Choroid plexus epithelial cell (primary cell): ENCODE data around the gene SSBP4.

Experiments used
- DNase-seq: peaks from one replicate; pipeline ENCODE4 v3.0.0-alpha.2; 2010; ENCODE audit warnings: low read depth
- H3K4me3 ChIP-seq: 2 replicates; pipeline ENCODE4 v1.5.1; 2011; ENCODE audit warnings: low read depth, mild to moderate bottlenecking, control low read depth, low read length, moderate library complexity
- CTCF ChIP-seq: conservative IDR thresholded peaks from 2 replicates; pipeline ENCODE4 v1.5.1; 2011; ENCODE audit warnings: low read depth, mild to moderate bottlenecking, control low read depth, inconsistent platforms, low read length, moderate library complexity

The SSBP4 gene

GRCh38 chr19:18412610-18413239 lies 6.5 kb upstream of the SSBP4 start:
- DNase-seq, result no peak
- no peak overlapping the region for H3K4me3 ChIP-seq
- TF ChIP-seq CTCF, result peak; percentile 14

GRCh38 chr19:18414504-18415177 lies 4.6 kb upstream of the SSBP4 start:
- peak; percentile 48 for DNase-seq

DNA sequence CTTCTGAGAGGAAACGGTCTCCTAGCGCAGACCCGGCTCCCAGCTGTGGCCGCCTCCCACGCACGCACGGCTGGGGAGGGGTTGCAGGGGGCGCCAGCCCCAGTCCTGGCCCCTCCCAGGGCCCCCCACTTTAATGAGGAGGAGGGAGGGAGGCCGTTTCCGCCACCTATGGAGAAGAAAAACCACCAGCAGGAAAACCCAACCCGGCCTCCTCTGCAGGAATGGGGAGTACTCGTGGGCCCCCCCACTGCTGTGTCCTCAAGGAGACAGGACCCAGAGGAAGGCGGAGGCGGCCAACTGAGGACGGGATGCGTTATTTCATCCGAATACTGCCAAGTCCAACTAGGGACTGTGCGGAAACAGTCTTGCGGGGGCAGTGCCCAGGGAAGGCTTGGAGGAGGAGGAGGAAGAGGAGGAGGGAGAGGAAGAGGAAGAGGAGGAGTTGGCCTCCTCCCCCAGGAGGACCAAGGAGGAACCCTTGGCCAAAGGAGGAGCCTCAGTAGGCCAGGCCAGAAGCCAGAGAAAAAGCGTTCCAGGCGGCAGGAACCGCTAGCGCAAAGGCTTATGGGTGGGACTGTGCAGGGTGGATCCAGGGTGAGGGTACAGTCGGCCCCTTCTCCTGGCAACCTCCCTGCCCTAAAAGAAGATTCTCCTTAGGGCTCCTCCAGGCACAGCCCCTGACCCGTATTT lies 3.9 kb upstream of the SSBP4 start:
- peak; percentile 85 for DNase-seq
- no peak for TF ChIP-seq CTCF
- peak overlapping the region; percentile 49 for H3K4me3 ChIP-seq

More at GRCh38 chr19:18414504-18415177, 4.6 kb upstream of the SSBP4 start:
- H3K4me3 ChIP-seq, result peak overlapping the region; percentile 49
- no peak for TF ChIP-seq CTCF

DNA sequence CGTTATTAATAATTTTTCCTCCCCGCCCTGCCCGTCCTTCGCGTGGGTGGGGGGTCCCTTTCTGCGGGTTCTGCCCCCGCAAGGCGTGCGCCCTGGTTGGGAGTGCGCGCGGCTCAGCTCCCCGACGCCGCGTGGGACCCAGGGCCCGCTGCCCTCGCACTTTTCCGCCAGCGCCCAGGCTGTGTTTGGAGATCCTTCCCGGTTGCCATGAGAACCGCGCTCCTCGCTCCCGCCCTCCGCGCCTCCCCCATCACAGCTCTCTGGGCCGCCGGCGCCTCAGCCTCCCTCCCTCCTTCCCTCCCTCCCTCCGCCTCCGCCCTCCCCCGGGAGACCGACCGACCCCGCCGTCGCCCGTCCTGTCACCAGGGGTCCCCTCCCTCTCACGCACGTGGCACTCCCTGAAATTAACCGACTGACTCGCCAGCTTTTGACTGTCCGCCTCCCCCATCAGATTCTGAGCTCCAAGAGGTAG lies 2.4 kb upstream of the SSBP4 start:
- peak; percentile 94 for DNase-seq
- no peak for TF ChIP-seq CTCF
- peak overlapping the region; percentile 47 for H3K4me3 ChIP-seq

DNA sequence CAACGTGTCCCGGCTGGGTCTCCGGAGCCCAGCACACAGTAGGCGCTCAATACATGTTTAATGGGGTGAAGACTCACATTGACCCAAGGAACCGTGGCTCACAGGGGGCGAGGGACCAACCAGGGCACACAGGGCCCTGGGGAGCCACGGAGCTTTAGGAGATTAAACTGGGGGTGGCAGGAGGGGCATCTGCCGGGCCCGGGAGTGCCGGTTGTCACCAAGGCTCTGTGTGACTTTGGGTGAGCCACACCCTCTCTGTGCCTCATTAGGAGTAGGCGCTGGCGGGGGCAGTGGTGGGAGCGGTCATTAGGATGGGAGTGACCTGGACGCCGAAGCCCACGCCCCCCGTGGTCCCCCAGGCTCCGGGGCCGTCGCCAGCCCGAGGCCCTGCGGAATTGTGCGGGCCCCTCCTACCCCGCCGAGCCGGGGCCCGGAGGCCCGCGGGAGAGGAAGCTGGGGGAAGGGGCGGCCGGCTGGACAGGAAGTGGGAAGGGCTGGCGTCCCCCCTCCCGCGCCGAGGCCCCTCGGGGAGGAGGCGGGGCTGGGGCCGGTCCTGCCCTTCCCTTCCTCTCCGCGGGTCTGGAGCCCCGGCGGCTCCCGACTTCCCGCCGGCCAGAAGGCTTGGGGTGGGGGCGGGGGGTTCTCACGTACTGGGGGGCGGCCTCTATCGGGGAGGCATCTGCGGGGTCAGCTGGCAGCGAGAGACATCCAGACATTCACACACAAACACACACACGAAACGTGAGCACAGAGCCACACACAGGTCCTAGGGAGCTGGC lies 1.8 kb upstream of the SSBP4 start:
- H3K4me3 ChIP-seq, result peak overlapping the region; percentile 47
- TF ChIP-seq CTCF, result no peak
- peak; percentile 88 for DNase-seq

DNA sequence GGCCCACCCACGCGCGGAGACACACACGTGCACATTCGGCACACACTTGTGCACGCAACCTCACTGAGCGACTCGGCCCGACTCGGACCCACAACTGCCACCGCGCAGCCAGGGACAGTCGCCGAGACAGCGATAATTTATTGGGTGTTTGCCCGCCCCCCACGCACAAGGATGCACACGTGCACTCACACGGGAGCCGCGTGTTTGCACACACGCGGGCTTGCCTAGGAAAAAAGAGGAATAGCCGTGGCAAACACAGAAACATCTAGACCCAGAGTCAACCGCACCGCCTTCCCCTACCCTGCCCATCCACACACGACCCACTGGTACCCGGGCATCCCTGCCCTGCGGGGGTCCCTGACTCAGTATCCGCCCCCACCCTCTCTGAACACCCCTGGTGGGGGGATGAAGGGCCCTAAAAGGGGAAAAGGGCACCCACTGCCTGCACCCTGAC lies 1.1 kb upstream of the SSBP4 start:
- peak overlapping the region; percentile 47 for H3K4me3 ChIP-seq
- no peak for TF ChIP-seq CTCF
- no peak for DNase-seq
